H1 (cell line): Measurements from ENCODE around the gene RPS6KA4. TPM values are rescaled to one million over a fixed set of nuclear protein-coding genes. Genes with fewer than 3 reads are reported as not detected.
A peak's percentile ranks its signal among the peaks of the same experiment; 100 is the strongest.

Experiments used
- ASH2L ChIP-seq: fragments of 200-600, 300-600 bp; sonication (generic); IDR thresholded peaks from one replicate; pipeline ENCODE4 v1.7.1; 2017; ENCODE audit warnings: low read length
- CHD1 ChIP-seq: IDR thresholded peaks from 2 replicates; pipeline ENCODE4 v1.6.1; 2012; ENCODE audit warnings: low read depth, low read length, improper control_type of control experiment
- CHD2 ChIP-seq: IDR thresholded peaks from 2 replicates; pipeline ENCODE4 v1.6.1; 2012; ENCODE audit warnings: low read length, improper control_type of control experiment
- CREB1 ChIP-seq: IDR thresholded peaks from 2 replicates; pipeline ENCODE4 v1.6.1; 2012; ENCODE audit warnings: inconsistent platforms
- CTBP2 ChIP-seq: IDR thresholded peaks from 2 replicates; pipeline ENCODE4 v1.7.0; 2011; ENCODE audit warnings: borderline replicate concordance, mild to moderate bottlenecking, moderate library complexity, mixed read lengths, low read length; ENCODE audit not compliant: insufficient read depth, insufficient read length
- EGR1 ChIP-seq: IDR thresholded peaks from 2 replicates; pipeline ENCODE4 v1.6.1; 2011; ENCODE audit warnings: low read depth, low read length, borderline replicate concordance
- FOSL1 ChIP-seq: IDR thresholded peaks from 2 replicates; pipeline ENCODE4 v1.6.1; 2011; ENCODE audit warnings: mild to moderate bottlenecking, low read depth, low read length, moderate library complexity; ENCODE audit not compliant: insufficient read depth
- HDAC6 ChIP-seq: IDR thresholded peaks from one replicate; pipeline ENCODE4 v1.7.1; 2012; ENCODE audit warnings: low read depth, mild to moderate bottlenecking, inconsistent platforms, low read length, moderate library complexity
- JUN ChIP-seq: IDR thresholded peaks from 2 replicates; pipeline ENCODE4 v1.6.1; 2011; ENCODE audit warnings: low read depth, mild to moderate bottlenecking, improper control_type of control experiment, low read length
- KDM5A ChIP-seq: fragments of 200-600 bp; IDR thresholded peaks from 2 replicates; pipeline ENCODE4 v1.7.1; 2012; ENCODE audit warnings: mild to moderate bottlenecking, low read length, inconsistent platforms, mixed read lengths
- MAFK ChIP-seq: IDR thresholded peaks from 2 replicates; pipeline ENCODE4 v1.6.1; 2012; ENCODE audit warnings: low read depth, mild to moderate bottlenecking, improper control_type of control experiment, low read length
- POLR2AphosphoS5 ChIP-seq: IDR thresholded peaks from 2 replicates; pipeline ENCODE4 v1.6.1; 2011; ENCODE audit warnings: low read depth, low read length
- RAD21 ChIP-seq, 2 experiments: IDR thresholded peaks in 1 of 2; conservative IDR thresholded peaks in 1 of 2; 2 replicates each; pipeline ENCODE4 v1.6.1; 2011; ENCODE audit warnings: low read depth in 2 of 2, low read length in 2 of 2, improper control_type of control experiment in 1 of 2, inconsistent platforms in 1 of 2, mild to moderate bottlenecking in 1 of 2, moderate library complexity in 1 of 2
- RBBP5 ChIP-seq: IDR thresholded peaks from 2 replicates; pipeline ENCODE4 v1.7.1; 2012; ENCODE audit warnings: low read depth, mild to moderate bottlenecking, inconsistent platforms, low read length, moderate library complexity, borderline replicate concordance
- RFX5 ChIP-seq: IDR thresholded peaks from 2 replicates; pipeline ENCODE4 v1.6.1; 2011; ENCODE audit warnings: low read depth, low read length, improper control_type of control experiment, borderline replicate concordance
- RXRA ChIP-seq: IDR thresholded peaks from 2 replicates; pipeline ENCODE4 v1.6.1; 2011; ENCODE audit warnings: low read depth, mild to moderate bottlenecking, low read length, moderate library complexity; ENCODE audit not compliant: insufficient read depth
- SAP30 ChIP-seq: fragments of 300-600 bp; sonication (generic); IDR thresholded peaks from 2 replicates; pipeline ENCODE4 v1.7.1; 2012; ENCODE audit warnings: low read length, moderate library complexity, mild to moderate bottlenecking, inconsistent platforms; ENCODE audit not compliant: insufficient read depth, insufficient replicate concordance
- SIN3A ChIP-seq, 2 experiments: IDR thresholded peaks in 1 of 2; conservative IDR thresholded peaks in 1 of 2; 2 replicates each; pipeline ENCODE4 v1.6.1; 2011 to 2012; ENCODE audit warnings: low read length in 2 of 2, improper control_type of control experiment in 1 of 2, low read depth in 1 of 2, mild to moderate bottlenecking in 1 of 2
- SP1 ChIP-seq: IDR thresholded peaks from 2 replicates; pipeline ENCODE4 v1.6.1; 2011; ENCODE audit warnings: low read depth, low read length
- SP2 ChIP-seq: IDR thresholded peaks from 2 replicates; pipeline ENCODE4 v1.6.1; 2012; ENCODE audit warnings: mild to moderate bottlenecking, low read length, inconsistent platforms
- SP4 ChIP-seq: IDR thresholded peaks from 2 replicates; pipeline ENCODE4 v1.6.1; 2012; ENCODE audit warnings: low read length, inconsistent platforms
- SUZ12 ChIP-seq: fragments of 200-600 bp; sonication (generic); IDR thresholded peaks from 2 replicates; pipeline ENCODE4 v1.6.1; 2012; ENCODE audit warnings: mild to moderate bottlenecking, inconsistent platforms, low read length, moderate library complexity, mixed read lengths
- TAF7 ChIP-seq: optimal IDR thresholded peaks from 2 replicates; pipeline ENCODE3; 2011; ENCODE audit warnings: low read depth, mild to moderate bottlenecking, inconsistent platforms, low read length, moderate library complexity, borderline replicate concordance
- TBP ChIP-seq: IDR thresholded peaks from 2 replicates; pipeline ENCODE4 v1.6.1; 2011; ENCODE audit warnings: low read depth, low read length, improper control_type of control experiment
- TEAD4 ChIP-seq: IDR thresholded peaks from 2 replicates; pipeline ENCODE4 v1.6.1; 2012; ENCODE audit warnings: low read depth, low read length, inconsistent platforms, mixed read lengths
- YY1 ChIP-seq: IDR thresholded peaks from 2 replicates; pipeline ENCODE4 v1.6.1; 2011; ENCODE audit warnings: low read depth, mild to moderate bottlenecking, low read length
- polyA plus RNA-seq, 7 experiments: library from polyadenylated mRNA; depleted of rRNA in 3 of 7; stranded (reverse) in 5 of 7; unstranded in 2 of 7; fragments of >200 nt in 5 of 7; fragments of 200-250 nt in 2 of 7; gene quantifications; 1 replicate in 5 of 7; 2 replicates in 1 of 7; 4 replicates in 1 of 7; pipeline versions ENCODE4 v1.2.1 to v1.2.3, GENCODE V29; 2011 to 2013; ENCODE audit warnings: missing spikeins in 2 of 7, mixed read lengths in 2 of 7
- total RNA-seq: library from RNA; stranded (reverse); fragmentation: NEBNext Ultra II Directional; extraction: Animal tissue kit (Norgen Biotek cat#: 25700); gene quantifications from 2 replicates; pipeline ENCODE4 v1.2.1, GENCODE V29; 2021

Gene RPS6KA4
- total and polyA plus RNA-seq, 2 of the 8 experiments (the other 6 are each of a cell fraction or from before 2014, with no cell fraction given) = 8.2 to 12.6 TPM

DNA sequence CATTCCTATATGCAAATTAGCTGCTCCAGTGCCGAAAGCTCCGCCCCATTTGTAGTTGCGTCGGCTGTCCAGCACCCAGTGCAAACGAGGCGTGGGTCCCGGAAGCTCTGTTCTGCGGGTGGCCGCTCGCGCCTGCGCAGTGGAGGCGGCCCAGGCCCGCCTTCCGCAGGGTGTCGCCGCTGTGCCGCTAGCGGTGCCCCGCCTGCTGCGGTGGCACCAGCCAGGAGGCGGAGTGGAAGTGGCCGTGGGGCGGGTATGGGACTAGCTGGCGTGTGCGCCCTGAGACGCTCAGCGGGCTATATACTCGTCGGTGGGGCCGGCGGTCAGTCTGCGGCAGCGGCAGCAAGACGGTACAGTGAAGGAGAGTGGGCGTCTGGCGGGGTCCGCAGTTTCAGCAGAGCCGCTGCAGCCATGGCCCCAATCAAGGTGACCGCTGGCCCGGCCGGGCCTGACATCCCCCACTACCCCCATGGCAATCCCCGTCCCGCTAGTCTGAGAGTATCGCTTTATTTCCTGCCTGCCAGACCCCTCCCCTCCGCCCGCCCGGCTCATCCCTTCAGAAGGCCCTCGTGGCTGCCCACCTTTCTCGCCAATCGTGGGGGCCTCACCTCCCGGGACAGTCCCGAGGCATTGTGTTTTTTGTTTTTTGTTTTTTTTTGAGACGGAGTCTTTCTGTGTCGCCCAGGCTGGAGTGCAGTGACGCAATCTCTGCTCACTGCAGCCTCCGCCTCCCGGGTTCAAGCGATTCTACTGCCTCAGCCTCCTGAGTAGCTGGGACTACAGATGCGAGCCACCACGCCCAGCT is 40.8 kb upstream of the RPS6KA4 start, which contains the start of gene PRDX5 (continued):
- TF ChIP-seq SAP30 (no peak), KDM5A (no peak), JUN (no peak), RFX5 (no peak), TEAD4 (no peak), TAF7 (peak; percentile 61), SIN3A (conservative IDR thresholded peaks at IDR 0.05 in 1 of 2, IDR thresholded peaks at IDR 0.05 in 1 of 2; ENCODE audit: low read depth in 1 of 2, low read length in 2 of 2) (no peak), CHD2 (no peak), SP2 (no peak), YY1 (no peak), TBP (no peak), RBBP5 (no peak), CTBP2 (no peak), ASH2L (peak; percentile 47), POLR2AphosphoS5 (no peak), SP4 (no peak; the same call in 1 of the 2 replicates), MAFK (no peak), SP1 (0 out of 2 replicates have a peak, but pooled peaks have one; percentile 6), RXRA (no peak), RAD21 (IDR thresholded peaks at IDR 0.05 in 1 of 2, conservative IDR thresholded peaks at IDR 0.05 in 1 of 2; ENCODE audit: low read depth in 2 of 2, low read length in 2 of 2) (peak; percentile 39 to 62), EGR1 (no peak), CREB1 (no peak), SUZ12 (no peak), FOSL1 (no peak), HDAC6 (no peak), CHD1 (no peak)
